ENCODE data around the gene PCNX4. TPM values are rescaled to one million over a fixed set of nuclear protein-coding genes. Genes with fewer than 3 reads are reported as not detected.
A peak's percentile ranks its signal among the peaks of the same experiment; 100 is the strongest.
"Not testable (repeated sequence)": the region's sequence is repeated elsewhere in the genome, so short reads cannot be mapped to it uniquely, and the experiment has no call there.

The PCNX4 gene
- polyA plus RNA-seq (2013, experiment 1 of 2) = 55.8 TPM
- 45.3 TPM for polyA plus RNA-seq (2013, experiment 2 of 2)

DNA sequence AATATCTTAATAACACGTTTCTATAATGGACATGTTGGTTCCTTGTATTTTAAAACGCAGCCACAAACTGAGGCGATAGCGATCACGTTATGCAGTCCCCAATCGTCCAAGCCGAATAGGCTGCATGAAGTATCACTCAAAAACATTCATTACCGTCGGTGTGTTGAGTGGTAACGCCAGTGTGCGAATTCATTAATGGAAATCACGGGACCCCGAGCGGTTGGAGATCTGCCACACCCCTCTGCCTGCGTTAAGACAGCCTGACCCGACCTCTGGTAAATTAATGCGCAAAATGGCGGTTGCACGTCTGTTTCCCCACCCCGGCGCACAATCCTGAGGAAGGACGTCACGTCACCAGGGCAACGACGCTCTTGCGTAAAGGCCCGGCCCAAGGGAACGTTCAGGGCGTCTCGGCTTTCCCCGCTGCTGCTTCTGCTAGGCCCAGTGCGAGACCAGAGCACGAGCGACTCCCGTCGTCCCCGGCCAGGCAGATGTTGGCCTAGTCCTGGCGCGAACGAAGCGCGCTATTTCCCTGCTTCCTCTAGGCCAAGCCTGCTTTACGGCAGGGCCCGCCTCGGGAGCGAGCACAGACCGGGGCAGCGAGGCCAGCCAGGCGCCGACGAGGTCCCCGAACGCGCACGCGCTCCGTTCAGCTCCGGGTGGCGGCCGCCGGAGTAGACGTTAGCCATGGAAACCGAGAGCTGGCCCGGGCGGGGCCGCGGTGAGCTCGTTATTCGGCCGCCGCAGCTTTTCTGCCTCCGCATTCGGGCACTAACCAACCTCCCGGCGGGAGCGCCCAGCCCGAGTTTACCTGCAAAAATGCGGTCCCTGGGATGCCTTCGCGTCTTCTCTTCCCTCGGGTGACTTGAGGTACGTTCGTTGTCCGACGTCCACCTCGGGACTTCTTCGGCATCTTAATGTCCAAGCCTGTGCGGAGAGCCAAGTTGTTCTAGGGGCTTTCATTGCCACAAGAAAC, at the start of gene PCNX4:
Gene PCNX4 (plus strand): TSS at position 374 of the 976 bp plus-strand sequence. CDS start 15,716 bp downstream, outside the sequence.
- peak within 1 kb of the TSS; percentile 70 for H4K8ac ChIP-seq (ENCODE audit: low read depth, low read length)
- H3K56ac ChIP-seq (ENCODE audit: low read length) = peak within 1 kb of the TSS; percentile 98
- H3K27me3 ChIP-seq (ENCODE audit: insufficient read depth, low read length, poor library complexity) = no peaks in the 10 kb centered on the region
- peaks cover 5% of the 10 kb centered on the region for H3K4me1 ChIP-seq (ENCODE audit: control insufficient read depth, low read depth, low read length)
- peak within 1 kb of the TSS; percentile 98 for H3K27ac ChIP-seq (ENCODE audit: low read depth, low read length)
- H4K5ac ChIP-seq (ENCODE audit: low read length) = peak within 1 kb of the TSS; percentile 21
- peak within 1 kb of the TSS; percentile 69 for H3K4me3 ChIP-seq (ENCODE audit: low read length)
- H3K4ac ChIP-seq (ENCODE audit: low read depth, low read length) = peak within 1 kb of the TSS; percentile 87
- H2AK5ac ChIP-seq (ENCODE audit: low read length) = no peak within 1 kb of the TSS
- H3K23ac ChIP-seq (ENCODE audit: low read length) = peak within 1 kb of the TSS; percentile 72
- H3K79me2 ChIP-seq (ENCODE audit: control insufficient read depth, insufficient read depth, low read length) = peaks cover 37% of the 10 kb centered on the region
- H2BK120ac ChIP-seq (ENCODE audit: low read depth, low read length) = no peak within 1 kb of the TSS
- H2BK15ac ChIP-seq (replicated peaks; ENCODE audit: low read depth) = no peak within 1 kb of the TSS
- H3K9ac ChIP-seq (ENCODE audit: low read length) = peak within 1 kb of the TSS; percentile 84
- H3K4me2 ChIP-seq (ENCODE audit: low read length) = peak within 1 kb of the TSS; percentile 53
- peak within 1 kb of the TSS; percentile 84 for H3K18ac ChIP-seq (ENCODE audit: low read length)
- DNase-seq = peak; percentile 99
- H3K79me1 ChIP-seq (ENCODE audit: low read length) = peaks cover 6% of the 10 kb centered on the region
- peak within 1 kb of the TSS; percentile 65 for H2BK5ac ChIP-seq (ENCODE audit: low read length)
- no CpG with 5 or more reads among the region's 88 CpGs for WGBS (ENCODE audit: extremely low coverage, insufficient coverage, low lambda C conversion rate)
- H3K36me3 ChIP-seq (ENCODE audit: control insufficient read depth, insufficient read depth, low read length) = no peaks in the 10 kb centered on the region

DNA sequence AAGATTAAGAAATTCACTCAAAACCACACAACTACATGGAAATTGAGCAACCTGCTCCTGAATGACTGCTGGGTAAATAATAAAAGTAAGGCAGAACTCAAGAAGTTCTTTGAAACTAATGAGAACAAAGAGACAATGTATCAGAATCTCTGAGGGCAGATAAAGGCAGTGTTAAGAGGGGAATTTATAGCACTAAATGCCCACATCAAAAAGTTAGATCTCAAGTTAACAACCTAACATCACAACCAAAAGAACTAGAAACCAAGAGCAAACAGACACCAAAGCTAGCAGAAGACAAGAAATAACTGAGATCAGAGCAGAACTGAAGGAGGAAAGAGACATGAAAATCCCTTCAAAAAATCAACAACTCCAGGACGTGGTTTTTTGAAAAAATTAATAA, 43.7 kb upstream of the PCNX4 start:
- H3K79me2 ChIP-seq (ENCODE audit: control insufficient read depth, insufficient read depth, low read length); H3K79me1 ChIP-seq (ENCODE audit: low read length): not testable (repeated sequence)
- WGBS (ENCODE audit: extremely low coverage, insufficient coverage, low lambda C conversion rate) = no CpG with 5 or more reads among the region's 1 CpG

DNA sequence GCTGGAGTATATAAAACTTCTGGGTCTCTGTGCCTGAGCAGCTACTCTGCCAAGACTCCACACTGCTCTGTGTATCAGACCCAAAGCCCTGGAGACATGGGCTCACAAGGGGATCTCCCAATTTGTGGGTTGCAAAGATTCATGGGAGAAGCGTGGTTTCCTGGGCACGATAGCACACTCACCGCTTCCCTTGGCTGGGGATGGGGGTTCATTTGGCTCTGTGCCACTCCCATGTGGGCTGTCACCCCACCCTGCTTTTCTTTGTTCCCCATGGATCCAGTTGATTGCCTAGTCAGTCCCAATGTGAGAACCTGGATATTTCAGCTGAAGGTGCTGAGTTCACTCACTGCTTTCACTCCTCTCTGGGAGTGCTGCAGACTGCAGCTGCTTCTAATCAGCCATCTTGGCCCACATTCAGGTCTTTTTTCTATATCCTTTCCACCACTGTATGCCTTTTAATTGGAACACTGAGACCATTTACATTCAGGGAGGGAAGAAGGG, 40.0 kb upstream of the PCNX4 start:
- no peak overlapping the region for H3K4me2 ChIP-seq (ENCODE audit: low read length)
- H3K27ac ChIP-seq (ENCODE audit: low read depth, low read length) = no peak overlapping the region
- WGBS (ENCODE audit: extremely low coverage, insufficient coverage, low lambda C conversion rate) = no CpG with 5 or more reads among the region's 3 CpGs
- H3K9ac ChIP-seq (ENCODE audit: low read length) = no peak overlapping the region
- no peak overlapping the region for H3K18ac ChIP-seq (ENCODE audit: low read length)
- H2BK120ac ChIP-seq (ENCODE audit: low read depth, low read length) = no peak overlapping the region
- no peak overlapping the region for H3K23ac ChIP-seq (ENCODE audit: low read length)
- no peaks in the 10 kb centered on the region for H3K27me3 ChIP-seq (ENCODE audit: insufficient read depth, low read length, poor library complexity)
- no peaks in the 10 kb centered on the region for H3K79me2 ChIP-seq (ENCODE audit: control insufficient read depth, insufficient read depth, low read length)
- H3K4me3 ChIP-seq (ENCODE audit: low read length) = no peak overlapping the region
- no peak overlapping the region for H2AK5ac ChIP-seq (ENCODE audit: low read length)
- H3K79me1 ChIP-seq (ENCODE audit: low read length) = no peaks in the 10 kb centered on the region
- no peak overlapping the region for H4K5ac ChIP-seq (ENCODE audit: low read length)
- H2BK5ac ChIP-seq (ENCODE audit: low read length) = no peak overlapping the region
- H4K8ac ChIP-seq (ENCODE audit: low read depth, low read length) = no peak overlapping the region
- H3K4me1 ChIP-seq (ENCODE audit: control insufficient read depth, low read depth, low read length) = no peaks in the 10 kb centered on the region
- no peak overlapping the region for H3K4ac ChIP-seq (ENCODE audit: low read depth, low read length)
- no peak overlapping the region for H3K56ac ChIP-seq (ENCODE audit: low read length)
- no peak overlapping the region for H2BK15ac ChIP-seq (replicated peaks; ENCODE audit: low read depth)
- H3K36me3 ChIP-seq (ENCODE audit: control insufficient read depth, insufficient read depth, low read length) = no peaks in the 10 kb centered on the region
- DNase-seq = no peak

More for the DNA sequence above, 43.7 kb upstream of the PCNX4 start:
- H4K8ac ChIP-seq (ENCODE audit: low read depth, low read length); H2BK5ac ChIP-seq (ENCODE audit: low read length); DNase-seq; H3K56ac ChIP-seq (ENCODE audit: low read length); H2BK15ac ChIP-seq (replicated peaks; ENCODE audit: low read depth); H3K9ac ChIP-seq (ENCODE audit: low read length); H2BK120ac ChIP-seq (ENCODE audit: low read depth, low read length); H3K27me3 ChIP-seq (ENCODE audit: insufficient read depth, low read length, poor library complexity); H3K4me2 ChIP-seq (ENCODE audit: low read length); H3K4me3 ChIP-seq (ENCODE audit: low read length); H2AK5ac ChIP-seq (ENCODE audit: low read length); H3K23ac ChIP-seq (ENCODE audit: low read length); H4K5ac ChIP-seq (ENCODE audit: low read length); H3K18ac ChIP-seq (ENCODE audit: low read length); H3K4ac ChIP-seq (ENCODE audit: low read depth, low read length); H3K27ac ChIP-seq (ENCODE audit: low read depth, low read length); H3K4me1 ChIP-seq (ENCODE audit: control insufficient read depth, low read depth, low read length); H3K36me3 ChIP-seq (ENCODE audit: control insufficient read depth, insufficient read depth, low read length): not testable (repeated sequence)

- no peak overlapping the region for H3K56ac ChIP-seq (ENCODE audit: low read length)
- H4K5ac ChIP-seq (ENCODE audit: low read length) = no peak overlapping the region
- no peak overlapping the region for H4K8ac ChIP-seq (ENCODE audit: low read depth, low read length)
- H3K27me3 ChIP-seq (ENCODE audit: insufficient read depth, low read length, poor library complexity) = no peaks in the 10 kb centered on the region
- no peak overlapping the region for H2BK120ac ChIP-seq (ENCODE audit: low read depth, low read length)
- no peaks in the 10 kb centered on the region for H3K4me1 ChIP-seq (ENCODE audit: control insufficient read depth, low read depth, low read length)
- H3K18ac ChIP-seq (ENCODE audit: low read length) = no peak overlapping the region
- H3K9ac ChIP-seq (ENCODE audit: low read length) = no peak overlapping the region
- WGBS (ENCODE audit: extremely low coverage, insufficient coverage, low lambda C conversion rate) = no CpG with 5 or more reads among the region's 1 CpG
- no peak for DNase-seq
- no peak overlapping the region for H3K4me2 ChIP-seq (ENCODE audit: low read length)
- no peaks in the 10 kb centered on the region for H3K79me2 ChIP-seq (ENCODE audit: control insufficient read depth, insufficient read depth, low read length)
- no peak overlapping the region for H3K23ac ChIP-seq (ENCODE audit: low read length)
- no peak overlapping the region for H3K4ac ChIP-seq (ENCODE audit: low read depth, low read length)
- no peaks in the 10 kb centered on the region for H3K79me1 ChIP-seq (ENCODE audit: low read length)
- H3K27ac ChIP-seq (ENCODE audit: low read depth, low read length) = no peak overlapping the region
- H3K4me3 ChIP-seq (ENCODE audit: low read length) = no peak overlapping the region
- no peak overlapping the region for H2BK5ac ChIP-seq (ENCODE audit: low read length)
- no peaks in the 10 kb centered on the region for H3K36me3 ChIP-seq (ENCODE audit: control insufficient read depth, insufficient read depth, low read length)
- no peak overlapping the region for H2BK15ac ChIP-seq (replicated peaks; ENCODE audit: low read depth)
- H2AK5ac ChIP-seq (ENCODE audit: low read length) = no peak overlapping the region
Measured at GRCh38 chr14:60058087-60058486, 33.6 kb upstream of the PCNX4 start.

DNA sequence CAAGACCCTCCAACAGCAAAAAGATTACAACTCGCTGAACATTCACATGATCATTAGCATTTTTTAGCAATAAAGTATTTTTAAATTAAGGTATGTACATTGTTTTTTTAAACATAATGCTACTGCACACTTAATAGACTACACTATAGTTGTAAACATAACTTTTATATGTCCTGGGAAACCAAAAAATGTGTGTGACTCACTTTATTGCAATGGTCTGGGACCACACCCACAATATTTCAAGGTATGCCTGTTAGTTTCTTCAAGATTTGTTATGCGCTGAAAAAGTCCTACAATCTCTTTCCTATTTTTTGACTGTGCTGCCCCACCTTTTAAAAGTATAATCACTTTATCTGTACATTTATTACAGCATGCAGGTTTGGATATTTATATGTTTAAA, 30.4 kb upstream of the PCNX4 start:
- H3K4me3 ChIP-seq (ENCODE audit: low read length) = no peak overlapping the region
- no peak overlapping the region for H3K18ac ChIP-seq (ENCODE audit: low read length)
- H3K4ac ChIP-seq (ENCODE audit: low read depth, low read length) = no peak overlapping the region
- H2AK5ac ChIP-seq (ENCODE audit: low read length) = no peak overlapping the region
- no peaks in the 10 kb centered on the region for H3K36me3 ChIP-seq (ENCODE audit: control insufficient read depth, insufficient read depth, low read length)
- no peak overlapping the region for H4K8ac ChIP-seq (ENCODE audit: low read depth, low read length)
- H2BK120ac ChIP-seq (ENCODE audit: low read depth, low read length) = no peak overlapping the region
- WGBS (ENCODE audit: extremely low coverage, insufficient coverage, low lambda C conversion rate) = no CpG with 5 or more reads among the region's 2 CpGs
- no peak overlapping the region for H3K4me2 ChIP-seq (ENCODE audit: low read length)
- H3K23ac ChIP-seq (ENCODE audit: low read length) = no peak overlapping the region
- H4K5ac ChIP-seq (ENCODE audit: low read length) = no peak overlapping the region
- DNase-seq = no peak
- no peak overlapping the region for H3K27ac ChIP-seq (ENCODE audit: low read depth, low read length)
- H3K79me1 ChIP-seq (ENCODE audit: low read length) = no peaks in the 10 kb centered on the region
- H3K9ac ChIP-seq (ENCODE audit: low read length) = no peak overlapping the region
- no peaks in the 10 kb centered on the region for H3K79me2 ChIP-seq (ENCODE audit: control insufficient read depth, insufficient read depth, low read length)
- H3K27me3 ChIP-seq (ENCODE audit: insufficient read depth, low read length, poor library complexity) = no peaks in the 10 kb centered on the region
- no peak overlapping the region for H2BK15ac ChIP-seq (replicated peaks; ENCODE audit: low read depth)
- H2BK5ac ChIP-seq (ENCODE audit: low read length) = no peak overlapping the region
- H3K56ac ChIP-seq (ENCODE audit: low read length) = no peak overlapping the region
- H3K4me1 ChIP-seq (ENCODE audit: control insufficient read depth, low read depth, low read length) = no peaks in the 10 kb centered on the region

Measured in mesendoderm (in vitro differentiated cells).